Activated naive CD4-positive, alpha-beta T cell treated with anti-CD3 and anti-CD28 coated beads, Interleukin-2, amount 10 ng/mL, durations not matched to agents 7 days and 5 days (primary cell): ENCODE measurements around the gene ARPP21.
"Not testable (repeated sequence)": the region's sequence is repeated elsewhere in the genome, so short reads cannot be mapped to it uniquely, and the experiment has no call there.

Source experiments
- CTCF ChIA-PET: fragments of 350-600 bp; sonication (Branson Sonifier 250); formaldehyde crosslinking; loops from one replicate; lab custom pipeline; 2021; ENCODE audit warnings: antibody characterized with exemption; lab: Charles Lee
- DNase-seq: peaks from one replicate; pipeline ENCODE4 v3.0.0-alpha.2; 2020
- H3K27ac Mint-ChIP-seq: one replicate; pipeline ENCODE4 v1.8.0; 2021; ENCODE audit warnings: mild to moderate bottlenecking, moderate library complexity, mixed read lengths
- H3K27me3 Mint-ChIP-seq: one replicate; pipeline ENCODE4 v1.8.0; 2021; ENCODE audit warnings: mild to moderate bottlenecking, mixed read lengths
- H3K36me3 Mint-ChIP-seq: one replicate; pipeline ENCODE4 v1.8.0; 2021; ENCODE audit warnings: mixed read lengths
- H3K4me1 Mint-ChIP-seq: one replicate; pipeline ENCODE4 v1.8.0; 2021; ENCODE audit warnings: mixed read lengths
- H3K4me3 Mint-ChIP-seq: one replicate; pipeline ENCODE4 v1.8.0; 2021; ENCODE audit warnings: mild to moderate bottlenecking, moderate library complexity, mixed read lengths
- H3K9me3 Mint-ChIP-seq: one replicate; pipeline ENCODE4 v1.8.0; 2021; ENCODE audit warnings: mixed read lengths

Gene ARPP21

DNA sequence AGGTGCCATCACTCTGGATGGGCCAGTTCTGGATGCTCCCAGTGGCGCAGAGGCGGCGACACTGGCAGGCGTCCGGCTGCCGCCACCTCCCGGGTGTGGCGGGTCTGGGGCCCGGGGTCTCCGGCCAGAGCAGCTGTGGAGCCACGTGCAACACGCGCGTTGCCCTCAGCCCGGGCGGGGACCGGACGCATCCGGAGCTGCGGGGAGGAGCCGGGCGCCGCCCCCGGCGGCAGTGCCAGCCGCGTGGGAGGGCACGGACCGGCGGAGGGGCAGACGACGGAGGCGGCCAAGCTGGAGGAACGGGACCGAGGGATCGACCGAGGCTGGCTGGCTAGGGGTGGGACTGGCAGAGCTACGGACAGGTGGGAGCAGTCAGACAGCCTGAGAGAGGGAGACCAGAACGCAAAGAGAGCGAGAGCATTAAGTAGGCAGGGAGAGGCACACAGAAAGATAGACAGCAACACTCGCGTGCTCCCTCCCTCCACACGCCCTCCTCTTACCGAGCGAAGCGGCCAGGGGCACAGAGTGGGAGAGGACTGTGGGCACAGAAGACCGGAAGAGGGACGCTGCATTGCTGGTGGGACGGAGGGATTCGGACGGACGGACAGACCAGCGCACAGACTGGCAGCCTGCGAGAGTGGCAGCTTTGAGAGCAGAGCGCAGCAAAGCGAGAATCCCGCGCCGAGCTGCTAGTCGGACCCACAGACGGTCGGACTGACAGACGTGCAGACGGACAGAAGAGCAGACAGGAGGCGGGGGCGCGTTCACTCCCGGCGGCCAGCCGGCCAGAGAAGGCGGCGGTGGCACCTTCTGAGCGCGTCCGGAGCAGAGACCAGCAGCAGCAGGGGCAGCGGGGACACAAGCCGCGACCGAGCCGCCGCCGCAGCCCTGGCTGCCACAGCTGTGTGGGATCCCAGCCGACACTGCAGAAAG lies at the start of gene ARPP21:
Gene ARPP21, plus strand, starts transcription at position 272 of the 933 bp plus-strand sequence. CDS start 42,227 bp downstream, outside the sequence.
- Mint-ChIP-seq H3K36me3 (no peaks in the 10 kb centered on the region), H3K27ac (no peak within 1 kb of the TSS), H3K4me3 (peak within 1 kb of the TSS; percentile 19), H3K9me3 (no peaks in the 10 kb centered on the region), H3K27me3 (peaks cover 31% of the 10 kb centered on the region), H3K4me1 (peaks cover 7% of the 10 kb centered on the region)
- CTCF ChIA-PET = no interaction called here
- peak; percentile 20 for DNase-seq

DNA sequence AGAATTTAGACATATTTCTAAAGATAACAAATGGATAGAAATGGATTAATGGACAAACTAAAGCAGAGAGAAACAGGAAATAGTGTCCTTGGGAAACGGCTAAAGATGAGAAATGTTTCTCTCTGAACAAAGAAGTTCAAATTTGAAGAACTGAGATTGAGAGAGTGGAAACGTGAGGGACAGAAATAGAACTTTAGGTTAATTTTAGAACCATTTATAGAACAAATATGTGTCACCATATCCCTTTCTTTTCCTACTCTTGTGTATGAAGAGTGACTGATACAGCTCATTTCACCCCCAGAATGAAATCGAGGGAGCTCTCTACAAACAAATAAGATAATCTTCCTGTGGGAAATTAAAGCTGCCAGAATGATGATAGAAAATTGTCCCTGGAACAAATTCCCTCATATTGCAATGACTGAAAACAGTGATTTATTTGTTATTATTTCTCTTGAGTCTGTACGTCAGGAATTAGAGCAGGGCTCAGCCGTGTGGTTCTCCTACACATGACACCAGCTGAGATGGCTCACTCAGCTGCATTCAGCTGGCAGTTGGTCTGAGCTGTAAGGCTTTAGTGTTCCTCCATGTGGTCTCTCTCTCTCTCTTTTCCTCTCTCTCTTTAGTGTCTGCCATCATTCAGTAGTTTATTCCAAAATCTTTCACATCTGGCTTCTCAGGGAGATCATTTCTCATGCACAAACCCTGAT lies 46.6 kb upstream of the ARPP21 start:
- H3K4me1 Mint-ChIP-seq = no peaks in the 10 kb centered on the region
- no peak overlapping the region for H3K4me3 Mint-ChIP-seq
- no peaks in the 10 kb centered on the region for H3K36me3 Mint-ChIP-seq
- DNase-seq = no peak
- CTCF ChIA-PET = no interaction called here
- peaks cover 3% of the 10 kb centered on the region for H3K9me3 Mint-ChIP-seq
- H3K27me3 Mint-ChIP-seq = no peaks in the 10 kb centered on the region
- no peak overlapping the region for H3K27ac Mint-ChIP-seq

DNA sequence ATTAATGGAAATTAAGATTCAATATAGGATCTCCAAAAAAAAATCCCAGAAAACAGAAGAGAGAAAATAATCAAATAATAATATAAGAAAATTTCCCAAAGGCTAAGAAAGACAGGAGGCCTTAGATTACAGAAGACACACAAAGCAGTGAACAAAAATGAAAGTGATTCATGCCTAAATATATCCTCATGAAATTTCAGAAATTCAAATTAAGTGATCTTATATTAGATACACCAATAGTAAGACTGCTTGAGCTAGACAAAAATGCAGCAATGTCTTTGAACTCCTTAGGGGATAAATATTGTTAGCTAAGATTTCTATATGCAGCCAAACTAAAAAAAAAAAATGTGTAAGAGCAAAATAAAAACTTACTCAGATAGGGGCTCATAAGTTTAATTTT lies 44.6 kb upstream of the ARPP21 start:
- Mint-ChIP-seq H3K27ac (no peak overlapping the region), H3K4me3 (no peak overlapping the region), H3K9me3 (peaks cover 3% of the 10 kb centered on the region), H3K36me3 (no peaks in the 10 kb centered on the region), H3K4me1 (no peaks in the 10 kb centered on the region), H3K27me3 (no peaks in the 10 kb centered on the region)
- CTCF ChIA-PET = no interaction called here
- no peak for DNase-seq

DNA sequence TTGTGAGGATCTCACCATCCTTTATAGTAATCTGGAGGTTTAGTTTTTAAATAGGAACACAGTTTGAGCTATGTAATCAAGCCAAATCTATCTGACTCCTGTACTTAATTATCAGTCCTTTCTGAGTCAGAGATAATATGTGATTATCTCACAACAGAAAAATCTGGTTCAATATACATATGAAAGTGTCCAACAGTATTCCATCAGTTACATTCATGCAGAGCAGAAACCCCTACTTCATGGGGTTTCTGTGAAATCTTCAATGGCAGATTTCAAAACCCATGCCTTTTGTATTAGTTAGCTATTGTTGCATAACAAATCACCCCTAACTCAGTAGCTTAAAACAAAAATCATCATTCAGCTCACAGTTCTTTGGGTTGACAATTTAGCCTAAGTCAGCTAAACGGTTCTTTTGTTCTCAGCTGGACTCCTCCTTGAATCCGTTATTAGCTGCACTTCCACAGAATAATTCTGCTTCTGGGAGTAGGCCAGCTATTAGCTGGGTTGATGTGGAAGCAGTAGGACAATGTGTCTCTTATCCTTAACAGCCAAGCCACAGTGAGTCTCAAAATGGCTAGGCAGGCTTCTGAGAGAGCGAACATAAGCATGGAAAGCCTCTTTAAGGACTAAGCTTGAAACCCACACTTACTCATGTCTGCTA lies 42.9 kb upstream of the ARPP21 start:
- Mint-ChIP-seq H3K27ac (no peak overlapping the region), H3K9me3 (peaks cover 3% of the 10 kb centered on the region), H3K4me3 (no peak overlapping the region), H3K4me1 (no peaks in the 10 kb centered on the region), H3K36me3 (no peaks in the 10 kb centered on the region), H3K27me3 (no peaks in the 10 kb centered on the region)
- no peak for DNase-seq
- CTCF ChIA-PET = no interaction called here

DNA sequence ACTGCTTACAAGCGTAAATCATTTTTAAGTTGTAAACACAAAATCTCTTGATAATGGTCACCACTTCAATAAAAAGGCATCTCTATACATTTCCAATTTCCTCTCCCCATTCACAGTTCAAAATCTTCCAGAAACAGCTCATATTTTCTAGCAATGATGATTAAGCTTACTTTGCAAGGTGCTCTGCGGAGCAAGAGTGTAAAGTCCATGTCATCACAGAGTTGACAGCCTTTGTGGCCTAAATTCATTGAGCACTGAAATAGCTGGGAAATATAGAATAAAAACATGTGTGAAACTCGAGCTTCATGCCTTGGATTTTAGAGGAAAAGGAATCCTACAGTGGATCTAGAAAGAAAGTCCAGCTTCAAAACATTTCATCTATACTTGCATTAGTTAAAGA lies 41.8 kb upstream of the ARPP21 start:
- H3K4me3 Mint-ChIP-seq = no peak overlapping the region
- DNase-seq = no peak
- peaks cover 3% of the 10 kb centered on the region for H3K9me3 Mint-ChIP-seq
- CTCF ChIA-PET = no interaction called here
- H3K36me3 Mint-ChIP-seq = no peaks in the 10 kb centered on the region
- no peaks in the 10 kb centered on the region for H3K4me1 Mint-ChIP-seq
- H3K27ac Mint-ChIP-seq = no peak overlapping the region
- H3K27me3 Mint-ChIP-seq = no peaks in the 10 kb centered on the region

DNA sequence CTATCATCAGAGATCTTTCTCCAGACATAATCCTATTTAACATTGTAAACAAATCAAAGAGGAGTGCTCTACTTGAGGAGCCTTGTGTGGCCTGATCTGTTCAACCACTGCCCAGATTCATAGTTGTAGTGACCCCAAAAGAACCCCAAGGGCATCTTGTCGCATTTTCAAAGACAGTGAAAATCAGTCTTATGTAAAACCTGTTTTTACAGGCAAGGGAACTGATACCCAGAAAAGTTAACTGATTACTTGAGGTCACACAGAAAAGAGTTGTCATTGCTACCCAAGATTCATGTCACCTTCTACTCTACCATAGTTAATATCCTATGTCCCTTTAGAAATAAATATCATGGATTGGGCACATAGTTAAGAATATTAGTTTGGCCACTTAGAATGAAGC lies 40.5 kb upstream of the ARPP21 start:
- H3K36me3 Mint-ChIP-seq = no peaks in the 10 kb centered on the region
- no peaks in the 10 kb centered on the region for H3K9me3 Mint-ChIP-seq
- no peaks in the 10 kb centered on the region for H3K4me1 Mint-ChIP-seq
- CTCF ChIA-PET = no interaction called here
- DNase-seq = no peak
- H3K27ac Mint-ChIP-seq = no peak overlapping the region
- no peak overlapping the region for H3K4me3 Mint-ChIP-seq
- no peaks in the 10 kb centered on the region for H3K27me3 Mint-ChIP-seq

DNA sequence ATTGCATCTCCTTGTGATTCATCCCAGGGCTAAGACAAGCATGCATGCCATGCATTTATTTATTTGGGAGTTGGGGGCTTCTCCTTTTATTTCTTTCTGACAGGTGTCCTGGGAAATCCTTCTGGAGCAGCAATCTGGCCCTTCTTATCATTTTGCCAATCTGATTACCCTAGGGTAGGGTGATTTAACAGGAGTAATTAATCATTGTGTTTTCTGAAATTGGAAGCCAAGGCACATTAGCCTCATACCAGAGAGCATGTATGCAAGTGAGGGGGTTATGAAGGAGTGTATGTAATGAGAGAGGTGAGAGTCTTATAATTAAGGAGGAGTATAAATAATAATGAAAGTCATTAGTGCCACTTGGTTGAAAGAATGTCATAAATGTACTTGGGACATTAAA lies 37.4 kb upstream of the ARPP21 start:
- no peak for DNase-seq
- Mint-ChIP-seq H3K27ac (no peak overlapping the region), H3K4me1 (no peaks in the 10 kb centered on the region), H3K4me3 (no peak overlapping the region), H3K36me3 (no peaks in the 10 kb centered on the region), H3K27me3 (no peaks in the 10 kb centered on the region), H3K9me3 (no peaks in the 10 kb centered on the region)
- CTCF ChIA-PET = no interaction called here

DNA sequence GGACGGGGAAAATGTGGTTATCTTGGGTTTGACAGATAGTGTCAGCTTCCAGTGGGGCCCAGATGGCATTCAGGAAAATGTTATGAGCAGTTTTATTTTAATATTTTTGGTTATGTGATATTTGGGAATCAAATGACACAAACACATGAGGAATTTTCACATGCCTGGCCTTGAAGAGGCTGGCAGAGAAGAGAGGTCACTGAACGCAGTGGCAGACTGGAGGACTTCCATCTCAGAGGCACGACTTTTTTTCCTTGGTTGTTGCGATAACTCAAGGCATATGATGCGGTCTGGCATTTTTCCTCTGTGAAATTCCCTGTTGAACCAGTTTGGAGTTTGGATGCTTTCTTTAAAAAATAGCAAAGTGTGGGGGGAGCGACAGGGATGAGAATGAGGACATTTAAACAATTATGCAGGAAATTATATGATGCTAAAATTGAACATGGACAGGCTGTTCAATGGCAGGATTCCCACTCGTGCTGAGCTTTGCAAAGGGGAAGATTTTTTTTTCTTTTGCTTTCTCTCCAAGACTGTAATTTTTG lies 36.9 kb upstream of the ARPP21 start:
- no peaks in the 10 kb centered on the region for H3K36me3 Mint-ChIP-seq
- no peak overlapping the region for H3K4me3 Mint-ChIP-seq
- H3K4me1 Mint-ChIP-seq = no peaks in the 10 kb centered on the region
- no peaks in the 10 kb centered on the region for H3K9me3 Mint-ChIP-seq
- H3K27ac Mint-ChIP-seq = no peak overlapping the region
- CTCF ChIA-PET = no interaction called here
- no peaks in the 10 kb centered on the region for H3K27me3 Mint-ChIP-seq
- no peak for DNase-seq

DNA sequence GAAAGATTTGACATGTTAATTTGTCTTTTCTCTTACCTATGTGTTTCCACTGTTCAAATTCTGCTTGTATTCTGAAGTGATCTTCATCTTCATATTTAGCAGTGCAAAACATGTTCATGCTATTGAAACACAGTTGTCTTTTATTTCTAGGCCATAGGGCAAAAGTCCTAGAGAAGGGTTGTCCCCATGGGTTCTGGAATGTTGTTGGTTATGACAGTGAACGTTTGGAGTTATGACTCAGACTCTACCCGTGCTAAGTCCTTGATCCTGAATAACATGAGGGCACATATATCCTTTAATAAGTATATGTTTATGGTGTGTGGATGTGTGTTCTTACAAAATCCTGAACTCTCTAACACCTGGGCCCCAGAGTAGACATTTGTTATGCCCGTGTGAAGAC lies 23.0 kb upstream of the ARPP21 start:
- Mint-ChIP-seq H3K4me1 (no peaks in the 10 kb centered on the region), H3K27ac (no peak overlapping the region), H3K9me3 (peaks cover 4% of the 10 kb centered on the region), H3K36me3 (no peaks in the 10 kb centered on the region), H3K4me3 (no peak overlapping the region), H3K27me3 (no peaks in the 10 kb centered on the region)
- DNase-seq = no peak
- CTCF ChIA-PET = no interaction called here

DNA sequence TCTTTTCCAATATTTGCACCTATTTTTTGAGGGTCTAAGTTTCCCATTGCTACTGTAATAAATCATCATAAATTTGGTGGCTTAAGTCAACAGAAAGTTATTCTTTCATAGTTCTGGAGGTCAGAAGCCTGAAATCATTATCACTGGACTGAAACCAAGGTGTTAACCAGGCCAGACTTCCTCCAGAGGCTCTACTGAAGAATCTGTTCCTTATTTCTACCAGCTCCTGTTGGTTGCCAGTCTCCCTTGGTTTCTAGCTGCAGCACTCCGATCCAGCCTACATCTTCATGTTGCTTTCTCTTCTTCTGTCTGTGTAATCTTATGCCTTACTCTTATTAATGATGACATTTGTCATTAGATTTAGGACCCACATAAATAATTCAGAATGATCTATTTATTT lies 22.0 kb upstream of the ARPP21 start:
- peaks cover 3% of the 10 kb centered on the region for H3K9me3 Mint-ChIP-seq
- H3K4me3 Mint-ChIP-seq = no peak overlapping the region
- H3K4me1 Mint-ChIP-seq = no peaks in the 10 kb centered on the region
- no peak overlapping the region for H3K27ac Mint-ChIP-seq
- H3K36me3 Mint-ChIP-seq = no peaks in the 10 kb centered on the region
- H3K27me3 Mint-ChIP-seq = no peaks in the 10 kb centered on the region
- no peak for DNase-seq
- CTCF ChIA-PET = no interaction called here

DNA sequence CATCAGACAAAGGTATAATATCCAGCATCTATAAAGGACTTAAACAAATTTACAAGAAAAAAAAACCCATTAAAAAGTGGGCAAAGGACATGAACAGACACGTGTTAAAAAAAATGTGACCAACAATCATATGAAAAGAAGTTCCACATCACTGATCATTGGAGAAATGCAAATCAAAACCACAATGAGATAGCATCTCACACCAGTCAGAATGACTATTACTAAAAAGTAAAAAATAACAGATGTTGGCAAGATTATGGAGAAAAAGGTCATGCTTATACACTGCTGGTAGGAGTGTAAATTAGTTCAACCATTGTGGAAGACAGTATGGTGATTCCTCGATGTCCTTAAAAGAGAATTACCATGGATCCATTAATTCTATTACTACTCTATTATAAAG lies 19.1 kb upstream of the ARPP21 start:
- H3K27me3 Mint-ChIP-seq, H3K4me3 Mint-ChIP-seq, H3K36me3 Mint-ChIP-seq, H3K4me1 Mint-ChIP-seq, H3K27ac Mint-ChIP-seq, CTCF ChIA-PET, DNase-seq, H3K9me3 Mint-ChIP-seq: not testable (repeated sequence)

DNA sequence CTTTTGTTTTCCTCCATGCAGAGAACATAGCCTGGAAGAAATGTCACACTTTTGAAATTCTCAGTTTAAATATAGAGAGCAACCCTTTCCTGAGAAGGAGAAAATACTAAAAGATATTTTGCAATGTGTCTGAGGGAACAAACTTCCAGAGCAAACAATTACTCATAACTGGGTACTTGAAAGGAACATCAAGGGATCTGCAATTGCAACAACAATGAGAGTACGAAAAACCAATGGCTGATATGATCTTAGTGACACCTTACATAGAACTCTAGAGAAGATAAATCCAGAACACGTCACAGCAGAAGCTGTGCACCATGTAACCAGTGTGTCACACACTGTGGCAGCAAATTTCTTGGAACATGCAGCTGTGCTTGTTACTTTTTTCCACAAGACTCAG lies 14.6 kb upstream of the ARPP21 start:
- Mint-ChIP-seq H3K9me3 (no peaks in the 10 kb centered on the region), H3K4me1 (no peaks in the 10 kb centered on the region), H3K27ac (no peak overlapping the region), H3K27me3 (no peaks in the 10 kb centered on the region), H3K4me3 (no peak overlapping the region), H3K36me3 (no peaks in the 10 kb centered on the region)
- CTCF ChIA-PET = no interaction called here
- DNase-seq = no peak

DNA sequence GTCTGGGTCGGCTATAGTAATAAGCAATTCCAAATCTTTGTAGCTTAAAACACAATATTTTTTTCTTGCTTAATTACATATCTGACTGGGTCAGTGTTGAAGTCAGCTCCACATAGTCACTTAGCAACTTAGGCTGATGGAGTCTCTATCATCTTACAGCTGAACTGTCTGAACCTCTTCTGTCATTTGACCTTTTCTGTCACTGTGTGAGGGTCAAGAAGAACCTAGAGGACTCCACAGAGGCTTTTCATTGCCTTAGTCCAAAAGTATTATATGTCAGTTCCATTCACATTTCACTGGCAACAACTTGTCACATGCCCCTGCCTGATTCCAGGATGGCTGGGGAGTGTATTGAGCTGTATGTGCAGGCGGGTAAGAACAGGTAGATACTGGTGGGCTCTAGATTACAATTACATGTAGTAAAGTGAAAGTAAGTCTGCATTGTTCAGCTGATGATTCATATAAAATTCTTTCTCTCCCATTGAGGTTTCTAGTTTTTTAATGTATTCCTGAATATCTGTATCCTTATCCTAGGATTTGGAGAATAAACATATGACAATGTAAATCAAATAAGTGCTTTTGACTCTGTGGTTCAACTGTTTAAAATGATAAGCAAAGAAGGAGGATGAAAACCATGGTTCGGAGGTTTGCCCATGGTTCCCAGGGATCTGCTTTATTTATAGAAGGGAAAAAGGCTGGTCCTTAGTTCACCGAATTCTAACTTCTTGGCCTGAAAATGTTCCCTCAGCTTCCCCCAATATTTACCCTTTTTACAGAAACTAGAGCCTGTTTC lies 5.8 kb upstream of the ARPP21 start:
- no peak overlapping the region for H3K4me3 Mint-ChIP-seq
- H3K36me3 Mint-ChIP-seq = no peaks in the 10 kb centered on the region
- H3K27ac Mint-ChIP-seq = no peak overlapping the region
- peaks cover 4% of the 10 kb centered on the region for H3K27me3 Mint-ChIP-seq
- DNase-seq = no peak
- no peaks in the 10 kb centered on the region for H3K4me1 Mint-ChIP-seq
- H3K9me3 Mint-ChIP-seq = no peaks in the 10 kb centered on the region
- CTCF ChIA-PET = interaction anchor here (0.6 kb wide), 1 partner anchor 290 kb away, joined by 3 read pairs; no protein-coding TSS in a partner anchor

DNA sequence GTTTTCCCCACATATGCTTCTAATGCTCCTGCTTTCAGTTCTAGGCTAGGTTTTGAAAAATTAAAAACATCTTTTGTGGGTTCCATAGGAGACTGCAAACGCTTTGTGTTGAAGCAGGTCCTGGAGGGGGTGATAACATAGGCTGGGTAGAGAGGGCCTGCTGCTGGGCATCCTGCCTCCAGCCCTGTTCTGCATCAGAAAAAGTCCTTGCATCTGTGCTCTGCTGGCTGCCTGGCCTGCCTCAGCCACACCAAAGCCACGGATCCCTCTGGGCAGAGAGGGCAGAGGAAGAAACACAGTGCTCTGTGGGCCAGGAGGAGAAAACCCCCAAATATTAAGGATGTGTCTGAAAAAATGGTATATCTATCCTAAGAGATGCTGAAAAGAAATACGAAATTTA lies 3.9 kb upstream of the ARPP21 start:
- Mint-ChIP-seq H3K4me1 (peaks cover 7% of the 10 kb centered on the region), H3K27me3 (peaks cover 23% of the 10 kb centered on the region), H3K27ac (no peak overlapping the region), H3K36me3 (no peaks in the 10 kb centered on the region), H3K9me3 (no peaks in the 10 kb centered on the region), H3K4me3 (no peak overlapping the region)
- CTCF ChIA-PET = no interaction called here
- no peak for DNase-seq
